ENCODE measurements around the gene PCDH9.

GRCh38 chr13:66972659-66973058 is 257.5 kb downstream of the PCDH9 start:
- TF ChIP-seq, protein P1, sequence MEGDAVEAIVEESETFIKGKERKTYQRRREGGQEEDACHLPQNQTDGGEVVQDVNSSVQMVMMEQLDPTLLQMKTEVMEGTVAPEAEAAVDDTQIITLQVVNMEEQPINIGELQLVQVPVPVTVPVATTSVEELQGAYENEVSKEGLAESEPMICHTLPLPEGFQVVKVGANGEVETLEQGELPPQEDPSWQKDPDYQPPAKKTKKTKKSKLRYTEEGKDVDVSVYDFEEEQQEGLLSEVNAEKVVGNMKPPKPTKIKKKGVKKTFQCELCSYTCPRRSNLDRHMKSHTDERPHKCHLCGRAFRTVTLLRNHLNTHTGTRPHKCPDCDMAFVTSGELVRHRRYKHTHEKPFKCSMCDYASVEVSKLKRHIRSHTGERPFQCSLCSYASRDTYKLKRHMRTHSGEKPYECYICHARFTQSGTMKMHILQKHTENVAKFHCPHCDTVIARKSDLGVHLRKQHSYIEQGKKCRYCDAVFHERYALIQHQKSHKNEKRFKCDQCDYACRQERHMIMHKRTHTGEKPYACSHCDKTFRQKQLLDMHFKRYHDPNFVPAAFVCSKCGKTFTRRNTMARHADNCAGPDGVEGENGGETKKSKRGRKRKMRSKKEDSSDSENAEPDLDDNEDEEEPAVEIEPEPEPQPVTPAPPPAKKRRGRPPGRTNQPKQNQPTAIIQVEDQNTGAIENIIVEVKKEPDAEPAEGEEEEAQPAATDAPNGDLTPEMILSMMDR (IDR thresholded peaks at IDR 0.05): no peak
- no peak for TF ChIP-seq POLR2A (IDR thresholded peaks at IDR 0.05)

All from right lobe of liver (tissue), 4 donors.